Measurements from ENCODE around the gene APOC3. TPM values are rescaled to one million over a fixed set of nuclear protein-coding genes. Genes with fewer than 3 reads are reported as not detected.

The APOC3 gene
- total RNA-seq, 1 experiment from 2014 or later = 2.5 TPM

DNA sequence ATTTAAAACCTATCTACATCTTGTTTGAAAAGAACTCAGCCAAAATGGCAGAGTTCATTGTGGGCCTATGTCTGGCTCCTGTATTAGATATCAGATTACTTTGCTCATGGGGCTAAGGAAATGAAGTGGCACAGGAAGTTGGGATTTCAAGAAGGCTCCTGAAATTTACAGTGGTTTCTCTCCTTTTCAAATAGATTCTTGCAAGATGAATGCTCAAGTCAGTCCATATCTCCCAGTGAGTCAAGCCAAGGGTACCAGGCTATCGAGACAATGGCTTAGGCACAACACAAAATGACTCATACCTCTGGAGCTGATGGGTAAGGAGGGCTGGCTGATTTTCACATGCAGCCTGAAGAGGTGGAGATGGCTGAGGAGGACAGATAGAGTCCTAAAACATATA is 31.8 kb downstream of the APOC3 start:
- ChIA-PET POLR2A (no interaction called here), CTCF (no interaction called here)
- ATAC-seq = no peak
- H3K36me3 Mint-ChIP-seq = peaks cover 41% of the 10 kb centered on the region
- H3K9me3 Mint-ChIP-seq = no peaks in the 10 kb centered on the region
- no peak overlapping the region for H3K4me3 Mint-ChIP-seq
- TF ChIP-seq, protein P1, sequence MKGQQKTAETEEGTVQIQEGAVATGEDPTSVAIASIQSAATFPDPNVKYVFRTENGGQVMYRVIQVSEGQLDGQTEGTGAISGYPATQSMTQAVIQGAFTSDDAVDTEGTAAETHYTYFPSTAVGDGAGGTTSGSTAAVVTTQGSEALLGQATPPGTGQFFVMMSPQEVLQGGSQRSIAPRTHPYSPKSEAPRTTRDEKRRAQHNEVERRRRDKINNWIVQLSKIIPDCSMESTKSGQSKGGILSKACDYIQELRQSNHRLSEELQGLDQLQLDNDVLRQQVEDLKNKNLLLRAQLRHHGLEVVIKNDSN (CRISPR knock-in tag; IDR thresholded peaks at IDR 0.05) = no peak
- TF ChIP-seq, protein P2, sequence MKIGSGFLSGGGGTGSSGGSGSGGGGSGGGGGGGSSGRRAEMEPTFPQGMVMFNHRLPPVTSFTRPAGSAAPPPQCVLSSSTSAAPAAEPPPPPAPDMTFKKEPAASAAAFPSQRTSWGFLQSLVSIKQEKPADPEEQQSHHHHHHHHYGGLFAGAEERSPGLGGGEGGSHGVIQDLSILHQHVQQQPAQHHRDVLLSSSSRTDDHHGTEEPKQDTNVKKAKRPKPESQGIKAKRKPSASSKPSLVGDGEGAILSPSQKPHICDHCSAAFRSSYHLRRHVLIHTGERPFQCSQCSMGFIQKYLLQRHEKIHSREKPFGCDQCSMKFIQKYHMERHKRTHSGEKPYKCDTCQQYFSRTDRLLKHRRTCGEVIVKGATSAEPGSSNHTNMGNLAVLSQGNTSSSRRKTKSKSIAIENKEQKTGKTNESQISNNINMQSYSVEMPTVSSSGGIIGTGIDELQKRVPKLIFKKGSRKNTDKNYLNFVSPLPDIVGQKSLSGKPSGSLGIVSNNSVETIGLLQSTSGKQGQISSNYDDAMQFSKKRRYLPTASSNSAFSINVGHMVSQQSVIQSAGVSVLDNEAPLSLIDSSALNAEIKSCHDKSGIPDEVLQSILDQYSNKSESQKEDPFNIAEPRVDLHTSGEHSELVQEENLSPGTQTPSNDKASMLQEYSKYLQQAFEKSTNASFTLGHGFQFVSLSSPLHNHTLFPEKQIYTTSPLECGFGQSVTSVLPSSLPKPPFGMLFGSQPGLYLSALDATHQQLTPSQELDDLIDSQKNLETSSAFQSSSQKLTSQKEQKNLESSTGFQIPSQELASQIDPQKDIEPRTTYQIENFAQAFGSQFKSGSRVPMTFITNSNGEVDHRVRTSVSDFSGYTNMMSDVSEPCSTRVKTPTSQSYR (CRISPR knock-in tag; IDR thresholded peaks at IDR 0.05) = no peak
- no peak for TF ChIP-seq ZNF121 (CRISPR knock-in tag; IDR thresholded peaks at IDR 0.05)
- H3K27ac Mint-ChIP-seq = no peak overlapping the region; the same call in 1 of the 2 replicates
- no peaks in the 10 kb centered on the region for H3K4me1 Mint-ChIP-seq
- no peak for DNase-seq (ENCODE audit: low spot score)
- H3K27me3 Mint-ChIP-seq (ENCODE audit: low read depth) = no peaks in the 10 kb centered on the region

DNA sequence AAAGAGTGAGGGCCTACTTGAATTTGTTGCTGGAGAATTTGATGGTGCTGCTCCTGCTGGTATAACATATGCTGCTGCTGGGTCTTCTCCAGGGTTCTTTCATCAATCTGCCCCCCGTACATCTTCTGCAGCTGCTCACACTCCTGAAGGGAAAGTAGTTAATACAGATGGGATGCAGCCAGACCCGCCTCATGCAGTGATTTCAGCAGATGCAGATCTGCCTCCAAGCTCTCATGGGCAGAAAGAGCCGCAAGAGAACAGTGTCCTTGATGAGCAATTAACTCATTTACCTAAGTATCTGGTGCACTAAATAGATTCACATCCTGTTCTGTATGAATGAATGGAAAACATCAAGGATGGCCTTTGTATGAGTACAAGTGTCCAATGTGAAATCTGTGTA is 32.5 kb downstream of the APOC3 start:
- no peaks in the 10 kb centered on the region for H3K4me1 Mint-ChIP-seq
- H3K4me3 Mint-ChIP-seq = no peak overlapping the region
- TF ChIP-seq, protein P2 (CRISPR knock-in tag; IDR thresholded peaks at IDR 0.05) = no peak
- TF ChIP-seq TCF7 (CRISPR knock-in tag; IDR thresholded peaks at IDR 0.05; ENCODE audit: low read depth) (no peak), NR3C1 (CRISPR knock-in tag; conservative IDR thresholded peaks at IDR 0.05; ENCODE audit: low read depth) (no peak), ZNF423 (CRISPR knock-in tag; IDR thresholded peaks at IDR 0.05) (no peak), TEAD1 (CRISPR knock-in tag; IDR thresholded peaks at IDR 0.05) (no peak), ZNF219 (CRISPR knock-in tag; IDR thresholded peaks at IDR 0.05; ENCODE audit: borderline replicate concordance) (no peak), SMAD4 (CRISPR knock-in tag; IDR thresholded peaks at IDR 0.05) (no peak), ZMAT4 (CRISPR knock-in tag; IDR thresholded peaks at IDR 0.05) (no peak), SP1 (CRISPR knock-in tag; conservative IDR thresholded peaks at IDR 0.05) (no peak), AR (CRISPR knock-in tag; IDR thresholded peaks at IDR 0.05) (no peak), SMAD3 (CRISPR knock-in tag; IDR thresholded peaks at IDR 0.05; ENCODE audit: borderline replicate concordance) (no peak), CREM (CRISPR knock-in tag; IDR thresholded peaks at IDR 0.05) (no peak), NFATC4 (CRISPR knock-in tag; IDR thresholded peaks at IDR 0.05) (no peak)
- TF ChIP-seq, protein P3, sequence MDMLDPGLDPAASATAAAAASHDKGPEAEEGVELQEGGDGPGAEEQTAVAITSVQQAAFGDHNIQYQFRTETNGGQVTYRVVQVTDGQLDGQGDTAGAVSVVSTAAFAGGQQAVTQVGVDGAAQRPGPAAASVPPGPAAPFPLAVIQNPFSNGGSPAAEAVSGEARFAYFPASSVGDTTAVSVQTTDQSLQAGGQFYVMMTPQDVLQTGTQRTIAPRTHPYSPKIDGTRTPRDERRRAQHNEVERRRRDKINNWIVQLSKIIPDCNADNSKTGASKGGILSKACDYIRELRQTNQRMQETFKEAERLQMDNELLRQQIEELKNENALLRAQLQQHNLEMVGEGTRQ (CRISPR knock-in tag; IDR thresholded peaks at IDR 0.05) = no peak
- TF ChIP-seq, protein P4, sequence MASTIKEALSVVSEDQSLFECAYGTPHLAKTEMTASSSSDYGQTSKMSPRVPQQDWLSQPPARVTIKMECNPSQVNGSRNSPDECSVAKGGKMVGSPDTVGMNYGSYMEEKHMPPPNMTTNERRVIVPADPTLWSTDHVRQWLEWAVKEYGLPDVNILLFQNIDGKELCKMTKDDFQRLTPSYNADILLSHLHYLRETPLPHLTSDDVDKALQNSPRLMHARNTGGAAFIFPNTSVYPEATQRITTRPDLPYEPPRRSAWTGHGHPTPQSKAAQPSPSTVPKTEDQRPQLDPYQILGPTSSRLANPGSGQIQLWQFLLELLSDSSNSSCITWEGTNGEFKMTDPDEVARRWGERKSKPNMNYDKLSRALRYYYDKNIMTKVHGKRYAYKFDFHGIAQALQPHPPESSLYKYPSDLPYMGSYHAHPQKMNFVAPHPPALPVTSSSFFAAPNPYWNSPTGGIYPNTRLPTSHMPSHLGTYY (CRISPR knock-in tag; IDR thresholded peaks at IDR 0.05) = no peak
- TF ChIP-seq, protein P5, sequence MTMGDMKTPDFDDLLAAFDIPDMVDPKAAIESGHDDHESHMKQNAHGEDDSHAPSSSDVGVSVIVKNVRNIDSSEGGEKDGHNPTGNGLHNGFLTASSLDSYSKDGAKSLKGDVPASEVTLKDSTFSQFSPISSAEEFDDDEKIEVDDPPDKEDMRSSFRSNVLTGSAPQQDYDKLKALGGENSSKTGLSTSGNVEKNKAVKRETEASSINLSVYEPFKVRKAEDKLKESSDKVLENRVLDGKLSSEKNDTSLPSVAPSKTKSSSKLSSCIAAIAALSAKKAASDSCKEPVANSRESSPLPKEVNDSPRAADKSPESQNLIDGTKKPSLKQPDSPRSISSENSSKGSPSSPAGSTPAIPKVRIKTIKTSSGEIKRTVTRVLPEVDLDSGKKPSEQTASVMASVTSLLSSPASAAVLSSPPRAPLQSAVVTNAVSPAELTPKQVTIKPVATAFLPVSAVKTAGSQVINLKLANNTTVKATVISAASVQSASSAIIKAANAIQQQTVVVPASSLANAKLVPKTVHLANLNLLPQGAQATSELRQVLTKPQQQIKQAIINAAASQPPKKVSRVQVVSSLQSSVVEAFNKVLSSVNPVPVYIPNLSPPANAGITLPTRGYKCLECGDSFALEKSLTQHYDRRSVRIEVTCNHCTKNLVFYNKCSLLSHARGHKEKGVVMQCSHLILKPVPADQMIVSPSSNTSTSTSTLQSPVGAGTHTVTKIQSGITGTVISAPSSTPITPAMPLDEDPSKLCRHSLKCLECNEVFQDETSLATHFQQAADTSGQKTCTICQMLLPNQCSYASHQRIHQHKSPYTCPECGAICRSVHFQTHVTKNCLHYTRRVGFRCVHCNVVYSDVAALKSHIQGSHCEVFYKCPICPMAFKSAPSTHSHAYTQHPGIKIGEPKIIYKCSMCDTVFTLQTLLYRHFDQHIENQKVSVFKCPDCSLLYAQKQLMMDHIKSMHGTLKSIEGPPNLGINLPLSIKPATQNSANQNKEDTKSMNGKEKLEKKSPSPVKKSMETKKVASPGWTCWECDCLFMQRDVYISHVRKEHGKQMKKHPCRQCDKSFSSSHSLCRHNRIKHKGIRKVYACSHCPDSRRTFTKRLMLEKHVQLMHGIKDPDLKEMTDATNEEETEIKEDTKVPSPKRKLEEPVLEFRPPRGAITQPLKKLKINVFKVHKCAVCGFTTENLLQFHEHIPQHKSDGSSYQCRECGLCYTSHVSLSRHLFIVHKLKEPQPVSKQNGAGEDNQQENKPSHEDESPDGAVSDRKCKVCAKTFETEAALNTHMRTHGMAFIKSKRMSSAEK (CRISPR knock-in tag; IDR thresholded peaks at IDR 0.05; ENCODE audit: borderline replicate concordance) = no peak

More for the DNA sequence above, 32.5 kb downstream of the APOC3 start:
- Mint-ChIP-seq H3K27ac (no peak overlapping the region), H3K9me3 (no peaks in the 10 kb centered on the region), H3K36me3 (peaks cover 44% of the 10 kb centered on the region), H3K27me3 (ENCODE audit: low read depth) (no peaks in the 10 kb centered on the region)
- CTCF ChIA-PET = no interaction called here
- DNase-seq (ENCODE audit: low spot score) = no peak
- POLR2A ChIA-PET = no interaction called here
- ATAC-seq = no peak

All from WTC11 (cell line).